Heart right ventricle (tissue), 16 donors: ENCODE data around the gene SIL1. TPM values are rescaled to one million over a fixed set of nuclear protein-coding genes. Genes with fewer than 3 reads are reported as not detected.

Experiments
- ATAC-seq, 8 donors: fragments of 200-7000 bp; cut with Tn5 transposase; one replicate each; pipeline ENCODE4 v1.9.1; 2020; ENCODE audit warnings: mild to moderate bottlenecking in 8 of 8, moderate library complexity in 8 of 8, moderate number of reproducible peaks in 1 of 8
- DNase-seq, 2 donors: peaks; one replicate each; pipeline ENCODE4 v3.0.0-alpha.2; 2020
- H3K27ac ChIP-seq, 10 donors: fragments of 200-600 bp; sonication (generic) in 2 of 10; one replicate each; pipeline versions ENCODE4 v1.5.0 to v1.8.0; 2020 to 2022; ENCODE audit warnings: mild to moderate bottlenecking in 3 of 10
- H3K27me3 ChIP-seq, 7 donors: fragments of 200-600 bp; one replicate each; pipeline ENCODE4 v1.8.0; 2021 to 2022; ENCODE audit warnings: mild to moderate bottlenecking in 2 of 7
- H3K36me3 ChIP-seq, 9 donors: fragments of 200-600 bp; sonication (generic) in 1 of 9; one replicate each; pipeline versions ENCODE4 v1.5.0 to v1.8.0; 2020 to 2022; ENCODE audit warnings: mild to moderate bottlenecking in 2 of 9
- H3K4me1 ChIP-seq, 9 donors: fragments of 200-600 bp; sonication (generic) in 1 of 9; one replicate each; pipeline versions ENCODE4 v1.5.0 to v1.8.0; 2020 to 2022; ENCODE audit warnings: mild to moderate bottlenecking in 4 of 9
- H3K4me3 ChIP-seq, 10 donors: fragments of 200-600 bp; sonication (generic) in 2 of 10; one replicate each; pipeline versions ENCODE4 v1.5.0 to v1.8.0; 2020 to 2022; ENCODE audit warnings: mild to moderate bottlenecking in 7 of 10, moderate library complexity in 2 of 10
- H3K9me3 ChIP-seq, 11 donors: fragments of 200-600 bp in 10 of 11; sonication (generic) in 2 of 11; one replicate each; pipeline versions ENCODE4 v1.5.0 to v1.8.0; 2013 to 2022; ENCODE audit warnings: mild to moderate bottlenecking in 2 of 11, control low read depth in 1 of 11, moderate library complexity in 1 of 11
- WGBS, 2 donors: extraction: QIAGEN DNeasy Blood & Tissue Kit; methylation state at CpG; one replicate each; pipeline ENCODE4 v1.1.7; 2013; ENCODE audit warnings: inconsistent platforms in 1 of 2; 5-methylcytosine and 5-hydroxymethylcytosine counted together
- intact Hi-C, 10 donors: fragments of 100-400 bp; cut with DNase I; formaldehyde crosslinking; loops; one replicate each; pipeline versions ENCODE4 v1.11.1 to v1.14.2; 2022
- polyA plus RNA-seq, 2 donors: library from polyadenylated mRNA; stranded (reverse); fragments of 200-250 nt; gene quantifications; one replicate each; pipeline ENCODE4 v1.2.3, GENCODE V29; 2013
- total RNA-seq, 10 donors: library from RNA; stranded (reverse); fragmentation: NEBNext Ultra II Directional in 3 of 10; extraction: Animal tissue kit (Norgen Biotek cat#: 25700) in 3 of 10; gene quantifications; one replicate each; pipeline versions ENCODE4 v1.2.1 to v1.2.4, GENCODE V29; 2021 to 2023
- TF ChIP-seq, protein P1 (sequence below), 9 donors: fragments of 200-600 bp; sonication (generic) in 2 of 9; IDR thresholded peaks; one replicate each; pipeline versions ENCODE4 v1.5.0 to v1.8.0; 2021 to 2022; ENCODE audit warnings: antibody characterized with exemption in 9 of 9, mild to moderate bottlenecking in 5 of 9, moderate library complexity in 1 of 9
- donor health status: Arrhythmogenic right ventricular cardiomyopathy.
- donor health status: ischemic (EF 13 %, LVEDD 7.1; RV severe dilation, severe dysfunction).
- donor health status: healthy with polysubstance abuse.
- donor health status: DM: no; HTN: yes; CAD: no.
- donor health status: DM: no; HTN: no; CAD: no.
- donor health status: ischemic (EF 25% LVEDD 6.9; RV normal size, moderate dysfunction).
- donor health status: ischemic (EF 25% LVEDD 5.7; RV mildly dilated, moderate dysfunction).
- donor health status: healthy.
- donor health status: DM: yes; HTN: yes; CAD: no.
- donor health status: Ischemic cardiomyopathy.
- donor health status: ischemic (EF 35%, LVEDD 5.7; RV mildly dilated, moderate dysfunction).
- donor health status: nonischemic (EF 11% LVEDD 7.7; RV severe dilation, severe dysfunction).
- donor health status: DM: yes; HTN: yes; CAD: no.
- donor health status: PGD.
- donor health status: ischemic (EF 29% LVEDD 5.4; RV normal size, mild dysfunction).
- donor health status: nonischemic (EF 23%, LVEDD 6.1; RV moderate dilation, normal function).

The SIL1 gene
- total and polyA plus RNA-seq, 12 donors, result 26.7 to 94.7 (median 44.3) TPM

DNA sequence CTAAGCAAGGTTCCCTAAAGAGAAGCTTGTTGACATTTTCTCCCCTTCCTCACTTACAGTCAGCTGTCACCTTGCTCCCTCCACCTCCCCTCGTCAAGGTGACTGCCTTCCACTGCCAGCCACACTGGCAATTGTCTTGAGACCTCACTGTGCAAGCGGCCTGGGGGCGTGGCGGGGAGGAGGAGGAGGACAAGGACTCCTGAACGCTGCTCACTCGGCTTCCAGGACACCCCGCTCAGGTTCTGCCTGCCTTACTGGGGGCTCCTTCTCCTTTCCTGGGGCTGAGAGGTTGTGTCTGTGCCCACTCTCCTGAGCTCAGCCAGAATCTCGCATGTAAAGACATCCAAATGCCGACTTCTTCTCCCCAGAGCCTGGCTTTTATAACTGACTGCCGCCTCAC is 262.7 kb downstream of the SIL1 start:
- no peak overlapping the region for H3K4me3 ChIP-seq
- H3K36me3 ChIP-seq, result peaks cover 0 to 62% (median 37%) of the 10 kb centered on the region in 9 donors
- WGBS, 2 donors, result 83 to 85% methylated on average over 10 of the region's 10 CpGs
- peak overlapping the region in 1 of 10 donors; percentile 51 for H3K27ac ChIP-seq
- intact Hi-C loops, result no loop called here
- DNase-seq (no peak), ATAC-seq (no peak)
- TF ChIP-seq, protein P1, sequence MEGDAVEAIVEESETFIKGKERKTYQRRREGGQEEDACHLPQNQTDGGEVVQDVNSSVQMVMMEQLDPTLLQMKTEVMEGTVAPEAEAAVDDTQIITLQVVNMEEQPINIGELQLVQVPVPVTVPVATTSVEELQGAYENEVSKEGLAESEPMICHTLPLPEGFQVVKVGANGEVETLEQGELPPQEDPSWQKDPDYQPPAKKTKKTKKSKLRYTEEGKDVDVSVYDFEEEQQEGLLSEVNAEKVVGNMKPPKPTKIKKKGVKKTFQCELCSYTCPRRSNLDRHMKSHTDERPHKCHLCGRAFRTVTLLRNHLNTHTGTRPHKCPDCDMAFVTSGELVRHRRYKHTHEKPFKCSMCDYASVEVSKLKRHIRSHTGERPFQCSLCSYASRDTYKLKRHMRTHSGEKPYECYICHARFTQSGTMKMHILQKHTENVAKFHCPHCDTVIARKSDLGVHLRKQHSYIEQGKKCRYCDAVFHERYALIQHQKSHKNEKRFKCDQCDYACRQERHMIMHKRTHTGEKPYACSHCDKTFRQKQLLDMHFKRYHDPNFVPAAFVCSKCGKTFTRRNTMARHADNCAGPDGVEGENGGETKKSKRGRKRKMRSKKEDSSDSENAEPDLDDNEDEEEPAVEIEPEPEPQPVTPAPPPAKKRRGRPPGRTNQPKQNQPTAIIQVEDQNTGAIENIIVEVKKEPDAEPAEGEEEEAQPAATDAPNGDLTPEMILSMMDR (IDR thresholded peaks at IDR 0.05), result no peak
- H3K9me3 ChIP-seq, result no peaks in the 10 kb centered on the region
- H3K4me1 ChIP-seq, result peaks cover 0 to 24% (median 17%) of the 10 kb centered on the region in 9 donors
- no peaks in the 10 kb centered on the region for H3K27me3 ChIP-seq

DNA sequence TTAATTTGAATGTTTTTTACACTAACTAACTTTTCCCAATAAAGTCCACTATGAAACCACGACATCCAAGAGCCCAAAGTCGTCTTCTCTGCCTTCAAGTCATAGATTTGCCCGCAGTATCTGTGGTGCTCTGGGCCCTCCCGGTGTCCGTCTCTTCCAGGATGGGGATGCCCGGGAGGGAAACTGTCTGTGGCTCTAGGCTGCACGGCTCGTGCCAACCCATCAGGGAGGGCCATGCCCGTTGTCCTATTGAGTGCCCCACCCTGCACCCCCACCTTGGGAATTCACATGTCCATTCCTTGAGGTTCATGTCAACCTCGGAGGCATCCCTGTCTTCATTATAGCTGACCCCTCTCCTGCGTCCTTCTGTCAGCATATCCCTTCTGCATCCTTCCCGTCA is 263.2 kb downstream of the SIL1 start:
- Histone ChIP-seq H3K36me3 (peaks cover 0 to 66% (median 42%) of the 10 kb centered on the region in 9 donors), H3K27me3 (no peaks in the 10 kb centered on the region), H3K27ac (no peak overlapping the region), H3K4me3 (no peak overlapping the region), H3K9me3 (no peaks in the 10 kb centered on the region), H3K4me1 (peaks cover 0 to 29% (median 17%) of the 10 kb centered on the region in 9 donors)
- DNase-seq, result no peak
- TF ChIP-seq, protein P1 (IDR thresholded peaks at IDR 0.05), result no peak
- 89 to 91% methylated on average over 12 of the region's 12 CpGs for WGBS, 2 donors
- intact Hi-C loops, result no loop called here
- ATAC-seq, result no peak

DNA sequence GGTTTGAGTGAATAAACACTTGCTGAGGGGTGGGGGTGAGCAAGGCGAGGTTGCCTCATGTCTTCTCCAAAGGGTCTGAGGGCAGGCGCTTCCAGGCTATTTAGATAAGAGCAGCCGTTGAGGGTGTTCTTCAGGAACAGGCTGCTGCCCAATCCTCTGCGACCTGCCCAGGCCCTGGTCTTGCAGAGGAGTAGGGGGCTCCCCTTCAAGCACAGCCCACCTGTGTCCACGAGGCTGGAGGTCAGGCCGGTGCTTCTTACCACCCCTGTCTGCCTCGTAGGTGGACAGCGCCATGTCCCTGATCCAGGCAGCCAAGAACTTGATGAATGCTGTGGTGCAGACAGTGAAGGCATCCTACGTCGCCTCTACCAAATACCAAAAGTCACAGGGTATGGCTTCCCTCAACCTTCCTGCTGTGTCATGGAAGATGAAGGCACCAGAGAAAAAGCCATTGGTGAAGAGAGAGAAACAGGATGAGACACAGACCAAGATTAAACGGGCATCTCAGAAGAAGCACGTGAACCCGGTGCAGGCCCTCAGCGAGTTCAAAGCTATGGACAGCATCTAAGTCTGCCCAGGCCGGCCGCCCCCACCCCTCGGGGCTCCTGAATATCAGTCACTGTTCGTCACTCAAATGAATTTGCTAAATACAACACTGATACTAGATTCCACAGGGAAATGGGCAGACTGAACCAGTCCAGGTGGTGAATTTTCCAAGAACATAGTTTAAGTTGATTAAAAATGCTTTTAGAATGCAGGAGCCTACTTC is 264.5 kb downstream of the SIL1 start:
- Histone ChIP-seq H3K27me3 (no peaks in the 10 kb centered on the region), H3K9me3 (no peaks in the 10 kb centered on the region), H3K4me1 (peaks cover 0 to 42% (median 25%) of the 10 kb centered on the region in 9 donors), H3K27ac (peak overlapping the region in 1 of 10 donors; percentile 30), H3K36me3 (peaks cover 0 to 79% (median 48%) of the 10 kb centered on the region in 9 donors), H3K4me3 (no peak overlapping the region)
- TF ChIP-seq, protein P1 (IDR thresholded peaks at IDR 0.05), result no peak
- 83 to 88% methylated on average over 18 of the region's 18 CpGs for WGBS, 2 donors
- intact Hi-C loops, result no loop called here
- ATAC-seq (no peak), DNase-seq (no peak)

DNA sequence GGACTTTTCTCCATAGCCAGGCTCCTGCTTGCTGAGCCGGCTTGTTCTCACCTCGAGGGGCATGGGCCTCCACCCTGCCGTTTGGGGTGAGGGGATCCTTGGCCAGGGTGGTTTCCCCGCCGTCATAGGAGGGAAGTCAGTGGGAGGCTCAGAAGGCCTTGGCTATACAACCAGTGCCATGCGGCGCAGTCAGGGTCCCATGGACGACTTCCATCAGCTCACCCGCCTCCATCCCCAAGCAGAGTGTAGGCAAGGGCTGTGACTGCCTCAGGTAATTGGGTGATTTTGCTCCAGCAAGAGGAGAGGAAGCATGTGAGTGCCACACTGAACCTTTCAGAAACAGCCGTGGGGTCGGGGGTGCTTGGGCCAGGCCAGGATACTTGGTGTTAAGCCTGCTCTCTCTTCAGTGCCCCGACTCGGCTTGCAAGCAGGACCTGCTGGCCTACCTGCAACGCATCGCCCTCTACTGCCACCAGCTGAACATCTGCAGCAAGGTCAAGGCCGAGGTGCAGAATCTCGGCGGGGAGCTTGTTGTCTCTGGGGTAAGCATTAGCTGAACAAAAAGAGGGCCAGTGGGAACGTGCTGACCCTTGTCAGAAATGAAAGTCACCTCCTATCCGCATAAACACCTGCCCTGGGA is 265.9 kb downstream of the SIL1 start:
- intact Hi-C loops, result no loop called here
- no peak for DNase-seq

More for the DNA sequence above, 265.9 kb downstream of the SIL1 start:
- Histone ChIP-seq H3K27ac (no peak overlapping the region), H3K27me3 (no peaks in the 10 kb centered on the region), H3K36me3 (peaks cover 0 to 92% (median 48%) of the 10 kb centered on the region in 9 donors), H3K4me1 (peaks cover 0 to 46% (median 36%) of the 10 kb centered on the region in 9 donors), H3K4me3 (no peak overlapping the region), H3K9me3 (no peaks in the 10 kb centered on the region)
- TF ChIP-seq, protein P1 (IDR thresholded peaks at IDR 0.05), result no peak
- ATAC-seq, result no peak
- 87 to 88% methylated on average over 20 of the region's 20 CpGs for WGBS, 2 donors
